PC-9 (cell line): ENCODE data around the gene PALLD. TPM values are rescaled to one million over a fixed set of nuclear protein-coding genes. Genes with fewer than 3 reads are reported as not detected.

Experiments used
- BruUV-seq: library from RNA; stranded (reverse); fragments of 400-500 nt; replicated peaks from 2 replicates; lab custom pipeline; 2021; lab: Mats Ljungman, UMichigan
- CTCF ChIA-PET: fragments of 300-600 bp; sonication (Branson Sonifier 250); formaldehyde crosslinking; loops from one replicate; lab custom pipeline; 2022; ENCODE audit warnings: antibody characterized with exemption; lab: Charles Lee
- POLR2A ChIA-PET: fragments of 300-600 bp; sonication (Branson Sonifier 250); formaldehyde crosslinking; loops from one replicate; lab custom pipeline; 2022; ENCODE audit warnings: antibody characterized with exemption; ENCODE audit not compliant: unreplicated experiment; lab: Charles Lee
- DNase-seq, 2 experiments: peaks; one replicate each; pipeline versions ENCODE4 v3.0.0 to v3.0.0-alpha.2; 2015 to 2022; ENCODE audit warnings: mixed read lengths in 1 of 2
- H2AFZ ChIP-seq: fragments of 200-600 bp; sonication (generic); 2 replicates; pipeline ENCODE4 v1.8.1; 2017; ENCODE audit warnings: antibody characterized with exemption
- H3F3A ChIP-seq: fragments of 200-600 bp; sonication (generic); 2 replicates; pipeline ENCODE4 v1.8.1; 2017; ENCODE audit warnings: antibody characterized with exemption, mild to moderate bottlenecking, low read depth; ENCODE audit not compliant: insufficient read depth
- H3K27ac ChIP-seq: fragments of 200-600 bp; sonication (generic); 2 replicates; pipeline ENCODE4 v1.6.1; 2016; ENCODE audit warnings: mixed run types
- H3K27me3 ChIP-seq: fragments of 200-600 bp; sonication (generic); 2 replicates; pipeline ENCODE4 v1.6.1; 2016; ENCODE audit warnings: low read depth, mixed run types; ENCODE audit not compliant: insufficient read depth
- H3K36me3 ChIP-seq: fragments of 200-600 bp; sonication (generic); 2 replicates; pipeline ENCODE4 v1.6.1; 2016; ENCODE audit warnings: low read depth, mixed run types
- H3K4me1 ChIP-seq: fragments of 200-600 bp; sonication (generic); replicated peaks from 2 replicates; pipeline ENCODE4 v1.6.1; 2016; ENCODE audit warnings: mixed run types; ENCODE audit not compliant: insufficient read depth
- H3K4me2 ChIP-seq: fragments of 200-600 bp; sonication (generic); 2 replicates; pipeline ENCODE4 v1.6.1; 2017; ENCODE audit warnings: mixed run types
- H3K4me3 ChIP-seq: fragments of 200-600 bp; sonication (generic); 2 replicates; pipeline ENCODE4 v1.6.1; 2016; ENCODE audit warnings: mixed run types
- H3K79me2 ChIP-seq: fragments of 200-600 bp; sonication (generic); 2 replicates; pipeline ENCODE4 v1.6.1; 2017; ENCODE audit warnings: low read depth, mixed run types
- H3K9me2 ChIP-seq: fragments of 200-600 bp; sonication (generic); 2 replicates; pipeline ENCODE4 v1.8.1; 2017; ENCODE audit warnings: mild to moderate bottlenecking; ENCODE audit not compliant: insufficient read depth
- H3K9me3 ChIP-seq: fragments of 200-600 bp; sonication (generic); 2 replicates; pipeline ENCODE4 v1.8.1; 2016; ENCODE audit warnings: low read depth; ENCODE audit not compliant: insufficient read depth
- H4K20me1 ChIP-seq: fragments of 200-600 bp; sonication (generic); 2 replicates; pipeline ENCODE4 v1.8.1; 2017; ENCODE audit not compliant: insufficient read depth
- EZH2 ChIP-seq: fragments of 200-600 bp; sonication (generic); IDR thresholded peaks from 2 replicates; pipeline ENCODE4 v1.8.0; 2017; ENCODE audit warnings: antibody characterized with exemption, low read depth
- intact Hi-C: fragments of 100-400 bp; cut with micrococcal nuclease; formaldehyde crosslinking; loops from one replicate; pipeline ENCODE4 v1.10.0; 2022; ENCODE audit not compliant: unreplicated experiment
- total RNA-seq: library from RNA; stranded (reverse); gene quantifications from 2 replicates; pipeline ENCODE4 v1.2.3, GENCODE V29; 2021
- TF ChIP-seq, protein P1 (sequence below): fragments of 200-600 bp; sonication (generic); conservative IDR thresholded peaks from 2 replicates; pipeline ENCODE4 v1.6.1; 2017; ENCODE audit warnings: mixed run types, antibody characterized with exemption, mild to moderate bottlenecking, moderate library complexity

The PALLD gene
- total RNA-seq, 1 experiment from 2014 or later, result 156 TPM

DNA sequence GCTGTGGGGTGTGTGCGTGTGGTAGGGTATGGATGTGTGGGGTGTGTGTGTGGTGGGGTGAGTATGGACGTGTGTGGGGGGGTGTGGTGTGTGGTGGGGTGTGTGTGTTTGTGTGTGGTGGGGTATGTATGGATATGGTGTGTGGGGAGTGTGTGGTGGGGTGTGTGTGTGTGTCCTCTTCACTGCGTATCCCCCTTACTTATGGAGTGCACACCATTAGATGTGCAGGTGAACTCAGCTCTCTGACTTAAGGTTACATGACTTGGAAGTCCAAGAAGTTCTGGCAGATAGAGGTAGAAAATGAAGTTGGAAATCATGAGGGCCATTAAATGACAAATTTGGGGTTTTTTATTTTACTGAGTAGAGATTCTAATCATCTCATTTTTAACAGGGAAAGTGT is 182.5 kb downstream of the PALLD start:
- no peak for DNase-seq
- no peak overlapping the region for H3K4me2 ChIP-seq

DNA sequence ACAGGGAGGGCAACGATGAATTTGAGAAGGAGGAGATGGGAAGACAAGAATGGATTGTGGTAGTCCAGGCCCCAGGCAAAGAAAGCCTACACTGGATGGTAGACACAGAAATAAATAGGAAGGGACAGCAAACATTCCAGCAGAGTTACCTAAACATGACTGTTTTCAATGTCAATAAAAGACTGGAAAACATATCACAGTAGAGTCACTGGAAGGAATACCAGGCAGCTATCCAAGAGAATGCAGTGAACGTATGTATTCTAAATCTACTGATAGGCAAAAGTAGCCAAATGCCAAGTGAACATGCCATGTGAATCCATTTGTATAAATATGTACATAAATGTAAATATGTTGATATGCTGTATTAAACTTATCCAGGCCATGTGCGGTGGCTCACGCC is 183.0 kb downstream of the PALLD start:
- CTCF ChIA-PET, result no interaction called here
- Histone ChIP-seq H3K27me3 (no peaks in the 10 kb centered on the region), H3K9me3 (no peaks in the 10 kb centered on the region), H3F3A (no peaks in the 10 kb centered on the region), H3K79me2 (no peaks in the 10 kb centered on the region), H3K36me3 (0 out of 2 replicates have a peak, but pooled peaks cover 10% of the 10 kb centered on the region), H2AFZ (no peak overlapping the region), H4K20me1 (no peaks in the 10 kb centered on the region), H3K4me3 (no peak overlapping the region), H3K9me2 (no peaks in the 10 kb centered on the region), H3K27ac (no peak overlapping the region), H3K4me2 (no peak overlapping the region), H3K4me1 (no peaks in the 10 kb centered on the region)
- intact Hi-C loops, result no loop called here
- POLR2A ChIA-PET, result no interaction called here
- DNase-seq, result no peak
- BruUV-seq, result no TSS peak
- TF ChIP-seq, protein P1, sequence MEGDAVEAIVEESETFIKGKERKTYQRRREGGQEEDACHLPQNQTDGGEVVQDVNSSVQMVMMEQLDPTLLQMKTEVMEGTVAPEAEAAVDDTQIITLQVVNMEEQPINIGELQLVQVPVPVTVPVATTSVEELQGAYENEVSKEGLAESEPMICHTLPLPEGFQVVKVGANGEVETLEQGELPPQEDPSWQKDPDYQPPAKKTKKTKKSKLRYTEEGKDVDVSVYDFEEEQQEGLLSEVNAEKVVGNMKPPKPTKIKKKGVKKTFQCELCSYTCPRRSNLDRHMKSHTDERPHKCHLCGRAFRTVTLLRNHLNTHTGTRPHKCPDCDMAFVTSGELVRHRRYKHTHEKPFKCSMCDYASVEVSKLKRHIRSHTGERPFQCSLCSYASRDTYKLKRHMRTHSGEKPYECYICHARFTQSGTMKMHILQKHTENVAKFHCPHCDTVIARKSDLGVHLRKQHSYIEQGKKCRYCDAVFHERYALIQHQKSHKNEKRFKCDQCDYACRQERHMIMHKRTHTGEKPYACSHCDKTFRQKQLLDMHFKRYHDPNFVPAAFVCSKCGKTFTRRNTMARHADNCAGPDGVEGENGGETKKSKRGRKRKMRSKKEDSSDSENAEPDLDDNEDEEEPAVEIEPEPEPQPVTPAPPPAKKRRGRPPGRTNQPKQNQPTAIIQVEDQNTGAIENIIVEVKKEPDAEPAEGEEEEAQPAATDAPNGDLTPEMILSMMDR, result no peak
- no peak for TF ChIP-seq EZH2

More for the DNA sequence above, 182.5 kb downstream of the PALLD start:
- Histone ChIP-seq H3K4me3 (no peak overlapping the region), H3K9me2 (no peaks in the 10 kb centered on the region), H3K27me3 (no peaks in the 10 kb centered on the region), H3F3A (no peaks in the 10 kb centered on the region), H3K36me3 (0 out of 2 replicates have a peak, but pooled peaks cover 10% of the 10 kb centered on the region), H3K4me1 (no peaks in the 10 kb centered on the region), H3K9me3 (no peaks in the 10 kb centered on the region), H4K20me1 (no peaks in the 10 kb centered on the region), H3K27ac (no peak overlapping the region), H3K79me2 (no peaks in the 10 kb centered on the region), H2AFZ (no peak overlapping the region)
- BruUV-seq, result no TSS peak
- TF ChIP-seq, protein P1, result no peak
- TF ChIP-seq EZH2, result no peak
- intact Hi-C loops, result no loop called here
- CTCF ChIA-PET, result no interaction called here
- POLR2A ChIA-PET, result no interaction called here

DNA sequence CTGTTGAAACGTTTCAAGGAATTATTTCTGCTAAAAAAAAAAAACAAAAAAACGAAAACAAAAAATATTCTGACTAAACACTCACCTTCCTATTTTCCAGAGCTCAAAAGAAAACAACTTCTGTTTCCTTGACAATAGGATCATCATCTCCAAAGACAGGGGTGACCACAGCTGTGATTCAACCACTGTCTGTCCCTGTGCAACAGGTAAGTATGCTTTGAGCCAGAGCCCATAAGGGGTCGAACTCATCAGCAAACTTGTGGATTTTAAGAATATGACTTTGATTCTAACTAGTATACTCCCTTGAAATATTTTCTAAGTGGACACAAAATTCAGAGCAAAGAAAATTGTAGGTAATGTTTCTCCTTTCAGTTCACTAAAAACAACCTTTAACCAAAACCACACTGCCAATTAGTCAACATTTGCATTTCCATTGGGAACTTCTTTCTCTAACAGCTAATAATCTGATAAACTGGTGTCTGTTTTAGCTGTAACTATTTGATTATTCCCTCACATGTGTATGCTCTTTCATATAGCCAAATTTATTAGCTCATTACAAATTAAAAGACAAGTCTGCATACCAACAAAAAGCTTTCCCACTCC is 186.1 kb downstream of the PALLD start:
- Histone ChIP-seq H2AFZ (no peak overlapping the region), H3K79me2 (no peaks in the 10 kb centered on the region), H3K4me1 (no peaks in the 10 kb centered on the region), H3K9me3 (no peaks in the 10 kb centered on the region), H3F3A (no peaks in the 10 kb centered on the region), H3K4me3 (no peak overlapping the region), H4K20me1 (no peaks in the 10 kb centered on the region), H3K9me2 (no peaks in the 10 kb centered on the region), H3K27me3 (no peaks in the 10 kb centered on the region), H3K27ac (no peak overlapping the region), H3K4me2 (no peak overlapping the region), H3K36me3 (0 out of 2 replicates have a peak, but pooled peaks cover 10% of the 10 kb centered on the region)
- intact Hi-C loops, result no loop called here
- DNase-seq, result no peak
- POLR2A ChIA-PET, result no interaction called here
- TF ChIP-seq, protein P1, result no peak
- TF ChIP-seq EZH2, result no peak
- BruUV-seq, result no TSS peak
- CTCF ChIA-PET, result interaction anchor here (0.6 kb wide), 1 partner anchor 239 kb away, joined by 3 read pairs; no protein-coding TSS in a partner anchor
